OCI-LY1 (cell line): ENCODE results near the gene SETDB2.

Source experiments
- H2AFZ ChIP-seq: fragments of 200-600 bp; sonication (generic), shearing (Covaris generic); 2 replicates; pipeline ENCODE4 v1.6.0; 2014; ENCODE audit warnings: antibody characterized with exemption, mild to moderate bottlenecking, low read length
- H3F3A ChIP-seq: fragments of 200-600 bp; sonication (generic), shearing (Covaris generic); 2 replicates; pipeline ENCODE4 v1.6.0; 2014; ENCODE audit warnings: mild to moderate bottlenecking, antibody characterized with exemption, low read length, moderate library complexity; ENCODE audit not compliant: insufficient read depth
- H3K27ac ChIP-seq: fragments of 200-600 bp; sonication (generic); 2 replicates; pipeline ENCODE4 v1.5.1; 2014; ENCODE audit warnings: low read length, mixed run types, mild to moderate bottlenecking, low read depth; ENCODE audit not compliant: poor library complexity, severe bottlenecking
- H3K27me3 ChIP-seq: fragments of 200-600 bp; sonication (generic); 2 replicates; pipeline ENCODE4 v1.6.0; 2014; ENCODE audit warnings: antibody characterized with exemption, mild to moderate bottlenecking, low read length, moderate library complexity; ENCODE audit not compliant: insufficient read depth
- H3K36me3 ChIP-seq: fragments of 200-600 bp; sonication (generic); 2 replicates; pipeline ENCODE4 v1.6.1; 2014; ENCODE audit warnings: mild to moderate bottlenecking, antibody characterized with exemption, low read length, moderate library complexity, mixed read lengths; ENCODE audit not compliant: insufficient read depth
- H3K4me1 ChIP-seq: fragments of 200-600 bp; sonication (generic); 2 replicates; pipeline ENCODE4 v1.5.1; 2014; ENCODE audit warnings: mild to moderate bottlenecking, low read length, moderate library complexity; ENCODE audit not compliant: insufficient read depth, severe bottlenecking
- H3K4me2 ChIP-seq: fragments of 200-600 bp; sonication (generic), shearing (Covaris generic); 2 replicates; pipeline ENCODE4 v1.6.1; 2014; ENCODE audit warnings: low read length
- H3K4me3 ChIP-seq: fragments of 200-600 bp; sonication (generic); 2 replicates; pipeline ENCODE4 v1.5.1; 2014; ENCODE audit warnings: low read length, low read depth, mild to moderate bottlenecking, mixed read lengths; ENCODE audit not compliant: poor library complexity, severe bottlenecking
- H3K79me2 ChIP-seq: fragments of 200-600 bp; shearing (Covaris generic); 2 replicates; pipeline ENCODE4 v1.6.1; 2016; ENCODE audit warnings: mixed run types, low read length, mixed read lengths; ENCODE audit not compliant: insufficient read depth
- H3K9ac ChIP-seq: fragments of 200-600 bp; sonication (generic), shearing (Covaris generic); 2 replicates; pipeline ENCODE4 v1.6.1; 2014; ENCODE audit warnings: mild to moderate bottlenecking, low read length, mixed read lengths
- H3K9me2 ChIP-seq: fragments of 200-600 bp; sonication (generic), shearing (Covaris generic); 2 replicates; pipeline ENCODE4 v1.6.1; 2014; ENCODE audit warnings: low read depth, mild to moderate bottlenecking, low read length, mixed read lengths
- H3K9me3 ChIP-seq: fragments of 200-600 bp; shearing (Covaris generic); 2 replicates; pipeline ENCODE4 v1.6.1; 2014; ENCODE audit warnings: low read length, mixed read lengths
- H4K20me1 ChIP-seq: fragments of 200-600 bp; sonication (generic), shearing (Covaris generic); 2 replicates; pipeline ENCODE4 v1.6.0; 2016; ENCODE audit warnings: mild to moderate bottlenecking, low read length; ENCODE audit not compliant: insufficient read depth
- CTCF ChIP-seq: fragments of 200-600 bp; sonication (generic), shearing (Covaris generic); IDR thresholded peaks from 2 replicates; pipeline ENCODE4 v1.5.1; 2017; ENCODE audit warnings: mild to moderate bottlenecking, antibody characterized with exemption, low read length, moderate library complexity, mixed read lengths
- EZH2 ChIP-seq: fragments of 200-600 bp; sonication (generic), shearing (Covaris generic); IDR thresholded peaks from 2 replicates; pipeline ENCODE4 v1.8.0; 2017; ENCODE audit warnings: borderline replicate concordance, mixed run types, mild to moderate bottlenecking, antibody characterized with exemption, low read length, moderate library complexity, mixed read lengths

The SETDB2 gene

DNA sequence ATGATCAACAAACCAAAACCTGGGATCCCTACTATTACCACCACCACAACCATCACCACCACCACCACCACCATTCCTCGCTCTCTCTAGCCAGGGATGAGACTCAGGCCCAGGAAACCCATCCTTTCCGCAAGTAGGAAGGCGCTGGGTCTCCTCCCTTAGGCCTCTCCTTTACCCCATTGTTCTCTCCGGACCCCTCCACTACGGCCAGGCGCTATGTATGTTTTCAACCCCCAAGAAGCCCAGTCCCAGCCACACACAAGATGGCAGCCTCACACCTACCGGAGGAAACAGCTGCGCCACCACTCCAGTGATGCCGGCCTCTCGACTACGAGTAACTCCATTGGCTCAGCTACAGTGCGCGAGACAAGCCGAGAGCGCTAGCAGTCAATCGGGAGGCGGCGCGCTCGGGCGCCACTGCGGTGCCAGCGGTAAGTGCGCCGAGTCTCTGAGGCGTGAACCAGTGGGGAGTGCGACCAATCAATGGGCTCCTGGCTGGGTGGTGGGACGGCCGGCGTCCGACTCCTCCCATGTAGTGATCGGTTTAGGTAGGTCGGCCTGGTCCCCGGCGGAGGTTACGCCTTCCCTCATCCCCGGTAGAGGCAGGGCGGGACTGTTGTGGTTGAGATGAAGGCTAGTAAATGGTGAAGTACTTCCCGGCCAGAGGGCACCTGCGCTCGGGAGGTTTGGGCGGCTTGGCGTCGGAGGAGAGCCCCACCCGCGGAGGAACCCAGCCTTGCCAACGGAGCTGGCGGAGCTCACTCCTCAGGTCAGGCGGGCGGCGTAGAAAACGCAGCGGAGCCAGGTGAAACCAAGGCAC is at the start of gene SETDB2, which contains the start of gene CAB39L:
TSS of gene SETDB2 (plus strand) at position 571 of the 820 bp plus-strand sequence. CDS start 7,620 bp downstream, outside the sequence.
TSS of gene CAB39L (minus strand) at position 361 of the 820 bp plus-strand sequence. CDS start 61,154 bp downstream, outside the sequence.
- H3F3A ChIP-seq, result peaks cover 9% of the 10 kb centered on the region
- peak within 1 kb of the TSS; percentile 77 for H3K4me3 ChIP-seq
- no peaks in the 10 kb centered on the region for H3K9me3 ChIP-seq
- peak within 1 kb of the TSS; percentile 96 for H3K27ac ChIP-seq
- peaks cover 57% of the 10 kb centered on the region for H3K4me1 ChIP-seq
- peak within 1 kb of the TSS; percentile 79 for H3K4me2 ChIP-seq
- peak within 1 kb of the TSS; percentile 84 for H3K9ac ChIP-seq
- H2AFZ ChIP-seq, result 0 out of 2 replicates have a peak within 1 kb of the TSS, but pooled peaks have one; percentile 4
- peaks cover 32% of the 10 kb centered on the region for H3K79me2 ChIP-seq
- no peaks in the 10 kb centered on the region for H3K27me3 ChIP-seq
- peak; percentile 46; the same call in 1 of the 2 replicates for TF ChIP-seq CTCF
- TF ChIP-seq EZH2, result no peak
- no peaks in the 10 kb centered on the region for H3K9me2 ChIP-seq
- H3K36me3 ChIP-seq, result peaks cover 16% of the 10 kb centered on the region
- no peaks in the 10 kb centered on the region for H4K20me1 ChIP-seq

- H3K36me3 ChIP-seq, result peaks cover 26% of the 10 kb centered on the region
- TF ChIP-seq EZH2 (no peak), CTCF (no peak)
- no peaks in the 10 kb centered on the region for H3K9me2 ChIP-seq
- peaks cover 91% of the 10 kb centered on the region for H3K79me2 ChIP-seq
- no peak overlapping the region for H3K27ac ChIP-seq
- no peak overlapping the region for H3K4me2 ChIP-seq
- H2AFZ ChIP-seq, result no peak overlapping the region
- H3K27me3 ChIP-seq, result no peaks in the 10 kb centered on the region
- no peak overlapping the region for H3K9ac ChIP-seq
- H3F3A ChIP-seq, result no peaks in the 10 kb centered on the region
- no peaks in the 10 kb centered on the region for H4K20me1 ChIP-seq
- no peaks in the 10 kb centered on the region for H3K9me3 ChIP-seq
- H3K4me1 ChIP-seq, result peaks cover 34% of the 10 kb centered on the region
- H3K4me3 ChIP-seq, result no peak overlapping the region
These were observed 48.6 kb upstream of the SETDB2 start for GRCh38 chr13:49395451-49395865.

DNA sequence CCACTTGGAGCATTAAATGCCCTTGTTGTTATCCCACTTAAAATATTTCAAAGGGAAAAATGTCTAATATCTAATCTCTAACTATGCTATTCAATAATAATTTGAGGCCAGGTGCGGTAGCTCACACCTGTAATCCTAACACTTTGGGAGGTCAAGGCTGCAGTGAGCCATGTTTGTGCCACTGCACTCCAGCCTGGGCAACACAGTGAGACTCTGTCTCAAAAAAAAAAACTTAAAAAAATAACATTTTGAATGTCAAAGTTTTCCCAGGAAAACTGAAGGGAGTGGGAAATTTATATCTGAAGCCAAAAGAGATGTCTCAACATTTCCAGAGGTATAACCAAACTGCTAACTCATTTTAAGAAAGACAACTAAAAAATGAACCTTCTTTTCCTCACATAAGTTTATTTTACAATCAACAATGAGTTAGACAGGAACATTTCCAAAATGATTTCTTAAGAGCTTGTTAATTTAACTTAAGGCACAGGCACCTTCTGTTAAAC is 48.1 kb upstream of the SETDB2 start:
- Histone ChIP-seq H3F3A (no peaks in the 10 kb centered on the region), H3K4me3 (no peak overlapping the region), H2AFZ (no peak overlapping the region), H3K27ac (no peak overlapping the region), H3K9ac (no peak overlapping the region), H4K20me1 (no peaks in the 10 kb centered on the region), H3K79me2 (peaks cover 91% of the 10 kb centered on the region), H3K9me2 (no peaks in the 10 kb centered on the region), H3K27me3 (no peaks in the 10 kb centered on the region), H3K9me3 (no peaks in the 10 kb centered on the region), H3K36me3 (peaks cover 21% of the 10 kb centered on the region), H3K4me1 (peaks cover 34% of the 10 kb centered on the region), H3K4me2 (no peak overlapping the region)
- TF ChIP-seq EZH2, result no peak
- no peak for TF ChIP-seq CTCF
